GM23338 (cell line): ENCODE results near the gene IGF2BP1. TPM values are rescaled to one million over a fixed set of nuclear protein-coding genes. Genes with fewer than 3 reads are reported as not detected.

Source experiments
- ATAC-seq: fragments of 200-7000 bp; cut with Tn5 transposase; 3 replicates; pipeline ENCODE4 v1.9.1; 2020
- DNase-seq: peaks from one replicate; pipeline ENCODE4 v3.0.0-alpha.2; 2015; ENCODE audit warnings: low spot score
- H2AFZ ChIP-seq: fragments of 200-600 bp; sonication (generic); 2 replicates; pipeline ENCODE4 v1.8.0; 2016; ENCODE audit warnings: antibody characterized with exemption, mild to moderate bottlenecking, moderate library complexity
- H3F3A ChIP-seq: fragments of 200-600 bp; sonication (generic); replicated peaks from 2 replicates; pipeline ENCODE4 v1.8.0; 2017; ENCODE audit warnings: antibody characterized with exemption, mixed run types, low read depth
- H3K27ac ChIP-seq: fragments of 200-600 bp; sonication (generic); 2 replicates; pipeline ENCODE4 v1.6.1; 2016; ENCODE audit warnings: low read depth
- H3K27me3 ChIP-seq: fragments of 200-600 bp; sonication (generic); 2 replicates; pipeline ENCODE4 v1.8.0; 2016; ENCODE audit warnings: mild to moderate bottlenecking, mixed run types, moderate library complexity; ENCODE audit not compliant: insufficient read depth
- H3K36me3 ChIP-seq: fragments of 200-600 bp; sonication (generic); 2 replicates; pipeline ENCODE4 v1.8.0; 2016; ENCODE audit warnings: mild to moderate bottlenecking; ENCODE audit not compliant: insufficient read depth
- H3K4me1 ChIP-seq: fragments of 200-600 bp; sonication (generic); 2 replicates; pipeline ENCODE4 v1.8.0; 2016; ENCODE audit warnings: mild to moderate bottlenecking, moderate library complexity; ENCODE audit not compliant: insufficient read depth
- H3K4me2 ChIP-seq: fragments of 200-600 bp; sonication (generic); 2 replicates; pipeline ENCODE4 v1.7.1; 2017; ENCODE audit warnings: mixed run types
- H3K4me3 ChIP-seq: fragments of 200-600 bp; sonication (generic); 2 replicates; pipeline ENCODE4 v1.6.1; 2016; ENCODE audit warnings: mixed run types
- H3K79me2 ChIP-seq: fragments of 200-600 bp; sonication (generic); replicated peaks from 2 replicates; pipeline ENCODE4 v1.8.0; 2017; ENCODE audit warnings: mild to moderate bottlenecking; ENCODE audit not compliant: insufficient read depth
- H3K9me2 ChIP-seq: fragments of 200-600 bp; sonication (generic); 2 replicates; pipeline ENCODE4 v1.8.0; 2017; ENCODE audit not compliant: insufficient read depth
- H4K20me1 ChIP-seq: fragments of 200-600 bp; sonication (generic); replicated peaks from 2 replicates; pipeline ENCODE4 v1.8.0; 2017; ENCODE audit warnings: mild to moderate bottlenecking; ENCODE audit not compliant: insufficient read depth
- H3K27ac Mint-ChIP-seq: 2 replicates; pipeline ENCODE4 v1.8.0; 2020; ENCODE audit warnings: inconsistent platforms, mild to moderate bottlenecking, moderate library complexity, mixed read lengths
- H3K27me3 Mint-ChIP-seq: 3 replicates; pipeline ENCODE4 v1.8.0; 2022; ENCODE audit warnings: low read depth, mild to moderate bottlenecking, moderate library complexity, mixed read lengths, inconsistent platforms; ENCODE audit not compliant: insufficient read depth, poor library complexity
- H3K36me3 Mint-ChIP-seq: 3 replicates; pipeline ENCODE4 v1.8.0; 2021; ENCODE audit warnings: low read depth, mild to moderate bottlenecking, inconsistent platforms, moderate library complexity, mixed read lengths
- H3K4me1 Mint-ChIP-seq: 3 replicates; pipeline ENCODE4 v1.8.0; 2020; ENCODE audit warnings: mild to moderate bottlenecking, inconsistent platforms, mixed read lengths
- H3K4me3 Mint-ChIP-seq: 3 replicates; pipeline ENCODE4 v1.8.0; 2021; ENCODE audit warnings: moderate library complexity, mild to moderate bottlenecking, inconsistent platforms, mixed read lengths
- H3K9me3 Mint-ChIP-seq: 3 replicates; pipeline ENCODE4 v1.8.0; 2020; ENCODE audit warnings: moderate library complexity, mild to moderate bottlenecking, inconsistent platforms, mixed read lengths
- CREB1 ChIP-seq: fragments of 250-450 bp; sonication (Bioruptor Pico); IDR thresholded peaks from 2 replicates; pipeline ENCODE4 v1.5.0; 2020; ENCODE audit warnings: low read depth, mild to moderate bottlenecking, moderate library complexity
- EZH2 ChIP-seq: fragments of 200-600 bp; sonication (generic); IDR thresholded peaks from one replicate; pipeline ENCODE4 v1.8.0; 2017; ENCODE audit warnings: antibody characterized with exemption, mild to moderate bottlenecking, low read depth; ENCODE audit not compliant: unreplicated experiment
- EZH2phosphoT487 ChIP-seq: fragments of 200-600 bp; sonication (generic); IDR thresholded peaks from one replicate; pipeline ENCODE4 v1.8.1; 2018; ENCODE audit warnings: antibody characterized with exemption; ENCODE audit not compliant: unreplicated experiment
- JUNB ChIP-seq: IDR thresholded peaks from one replicate; pipeline ENCODE4 v1.6.1; 2016; ENCODE audit warnings: antibody characterized with exemption; ENCODE audit not compliant: unreplicated experiment
- NANOG ChIP-seq: IDR thresholded peaks from 2 replicates; pipeline ENCODE4 v1.6.1; 2016; ENCODE audit warnings: antibody characterized with exemption, borderline replicate concordance
- POLR2AphosphoS5 ChIP-seq: IDR thresholded peaks from 2 replicates; pipeline ENCODE4 v1.6.1; 2016; ENCODE audit warnings: antibody characterized with exemption, low read depth
- STAT1 ChIP-seq: IDR thresholded peaks from one replicate; pipeline ENCODE4 v1.6.1; 2016; ENCODE audit warnings: antibody characterized with exemption; ENCODE audit not compliant: unreplicated experiment
- ZNF114 ChIP-seq: fragments of 250-450 bp; sonication (Bioruptor Pico); IDR thresholded peaks from 2 replicates; pipeline ENCODE4 v1.5.0; 2020; ENCODE audit warnings: mild to moderate bottlenecking, moderate library complexity
- ZNF331 ChIP-seq: fragments of 250-450 bp; sonication (Bioruptor Pico); IDR thresholded peaks from 2 replicates; pipeline ENCODE4 v1.5.0; 2020; ENCODE audit warnings: low read depth, mild to moderate bottlenecking, moderate library complexity
- polyA plus RNA-seq: library from polyadenylated mRNA; unstranded; fragments of >200 nt; fragmentation: Nextera tagmentation; extraction: Ambion mirVana; gene quantifications from 2 replicates; pipeline ENCODE4 v1.2.1, GENCODE V29; 2016
- total RNA-seq: library from RNA; depleted of rRNA; stranded (reverse); fragments of >200 nt; shearing (Covaris generic); gene quantifications from 2 replicates; pipeline ENCODE4 v1.2.3, GENCODE V29; 2014
- TF ChIP-seq, protein P1 (sequence below): IDR thresholded peaks from one replicate; pipeline ENCODE4 v1.6.1; 2018; ENCODE audit warnings: antibody characterized with exemption; ENCODE audit not compliant: unreplicated experiment
- TF ChIP-seq, protein P2 (sequence below): IDR thresholded peaks from 2 replicates; pipeline ENCODE4 v1.6.1; 2016; ENCODE audit warnings: antibody characterized with exemption
- TF ChIP-seq, protein P3 (sequence below), 2 experiments: fragments of 200-600 bp in 1 of 2; sonication (generic) in 1 of 2; conservative IDR thresholded peaks; 2 replicates each; pipeline versions ENCODE4 v1.5.1 to v1.6.1; 2016 to 2017; ENCODE audit warnings: antibody characterized with exemption in 2 of 2, low read depth in 2 of 2, mild to moderate bottlenecking in 2 of 2, moderate library complexity in 1 of 2

Gene IGF2BP1
- total and polyA plus RNA-seq, 2 experiments from 2014 or later, result 68.6 to 249 TPM

DNA sequence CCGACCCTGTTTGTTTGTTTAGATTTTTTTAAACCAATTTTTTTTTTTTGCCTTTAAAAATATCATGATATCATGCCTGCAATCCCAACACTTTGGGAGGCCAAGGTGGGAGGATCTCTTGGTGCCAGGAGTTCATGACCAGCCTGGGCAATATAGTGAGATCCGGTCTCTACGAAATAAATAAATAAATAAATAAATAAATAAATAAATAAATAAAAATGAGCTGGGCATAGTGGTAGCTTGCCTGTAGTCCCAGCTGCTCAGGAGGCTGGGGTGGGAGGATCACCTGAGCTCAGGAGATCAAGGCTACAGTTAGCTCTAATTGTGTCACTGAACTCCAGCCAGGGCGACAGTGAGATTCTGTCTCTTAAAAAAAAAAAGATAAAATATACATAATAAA, 8.1 kb upstream of the IGF2BP1 start (continued):
- TF ChIP-seq, protein P1, sequence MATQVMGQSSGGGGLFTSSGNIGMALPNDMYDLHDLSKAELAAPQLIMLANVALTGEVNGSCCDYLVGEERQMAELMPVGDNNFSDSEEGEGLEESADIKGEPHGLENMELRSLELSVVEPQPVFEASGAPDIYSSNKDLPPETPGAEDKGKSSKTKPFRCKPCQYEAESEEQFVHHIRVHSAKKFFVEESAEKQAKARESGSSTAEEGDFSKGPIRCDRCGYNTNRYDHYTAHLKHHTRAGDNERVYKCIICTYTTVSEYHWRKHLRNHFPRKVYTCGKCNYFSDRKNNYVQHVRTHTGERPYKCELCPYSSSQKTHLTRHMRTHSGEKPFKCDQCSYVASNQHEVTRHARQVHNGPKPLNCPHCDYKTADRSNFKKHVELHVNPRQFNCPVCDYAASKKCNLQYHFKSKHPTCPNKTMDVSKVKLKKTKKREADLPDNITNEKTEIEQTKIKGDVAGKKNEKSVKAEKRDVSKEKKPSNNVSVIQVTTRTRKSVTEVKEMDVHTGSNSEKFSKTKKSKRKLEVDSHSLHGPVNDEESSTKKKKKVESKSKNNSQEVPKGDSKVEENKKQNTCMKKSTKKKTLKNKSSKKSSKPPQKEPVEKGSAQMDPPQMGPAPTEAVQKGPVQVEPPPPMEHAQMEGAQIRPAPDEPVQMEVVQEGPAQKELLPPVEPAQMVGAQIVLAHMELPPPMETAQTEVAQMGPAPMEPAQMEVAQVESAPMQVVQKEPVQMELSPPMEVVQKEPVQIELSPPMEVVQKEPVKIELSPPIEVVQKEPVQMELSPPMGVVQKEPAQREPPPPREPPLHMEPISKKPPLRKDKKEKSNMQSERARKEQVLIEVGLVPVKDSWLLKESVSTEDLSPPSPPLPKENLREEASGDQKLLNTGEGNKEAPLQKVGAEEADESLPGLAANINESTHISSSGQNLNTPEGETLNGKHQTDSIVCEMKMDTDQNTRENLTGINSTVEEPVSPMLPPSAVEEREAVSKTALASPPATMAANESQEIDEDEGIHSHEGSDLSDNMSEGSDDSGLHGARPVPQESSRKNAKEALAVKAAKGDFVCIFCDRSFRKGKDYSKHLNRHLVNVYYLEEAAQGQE, result no peak
- TF ChIP-seq EZH2 (no peak), NANOG (no peak), STAT1 (no peak), ZNF331 (no peak), ZNF114 (no peak), JUNB (no peak)
- TF ChIP-seq, protein P2, sequence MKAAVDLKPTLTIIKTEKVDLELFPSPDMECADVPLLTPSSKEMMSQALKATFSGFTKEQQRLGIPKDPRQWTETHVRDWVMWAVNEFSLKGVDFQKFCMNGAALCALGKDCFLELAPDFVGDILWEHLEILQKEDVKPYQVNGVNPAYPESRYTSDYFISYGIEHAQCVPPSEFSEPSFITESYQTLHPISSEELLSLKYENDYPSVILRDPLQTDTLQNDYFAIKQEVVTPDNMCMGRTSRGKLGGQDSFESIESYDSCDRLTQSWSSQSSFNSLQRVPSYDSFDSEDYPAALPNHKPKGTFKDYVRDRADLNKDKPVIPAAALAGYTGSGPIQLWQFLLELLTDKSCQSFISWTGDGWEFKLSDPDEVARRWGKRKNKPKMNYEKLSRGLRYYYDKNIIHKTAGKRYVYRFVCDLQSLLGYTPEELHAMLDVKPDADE, result no peak
- TF ChIP-seq, protein P3, sequence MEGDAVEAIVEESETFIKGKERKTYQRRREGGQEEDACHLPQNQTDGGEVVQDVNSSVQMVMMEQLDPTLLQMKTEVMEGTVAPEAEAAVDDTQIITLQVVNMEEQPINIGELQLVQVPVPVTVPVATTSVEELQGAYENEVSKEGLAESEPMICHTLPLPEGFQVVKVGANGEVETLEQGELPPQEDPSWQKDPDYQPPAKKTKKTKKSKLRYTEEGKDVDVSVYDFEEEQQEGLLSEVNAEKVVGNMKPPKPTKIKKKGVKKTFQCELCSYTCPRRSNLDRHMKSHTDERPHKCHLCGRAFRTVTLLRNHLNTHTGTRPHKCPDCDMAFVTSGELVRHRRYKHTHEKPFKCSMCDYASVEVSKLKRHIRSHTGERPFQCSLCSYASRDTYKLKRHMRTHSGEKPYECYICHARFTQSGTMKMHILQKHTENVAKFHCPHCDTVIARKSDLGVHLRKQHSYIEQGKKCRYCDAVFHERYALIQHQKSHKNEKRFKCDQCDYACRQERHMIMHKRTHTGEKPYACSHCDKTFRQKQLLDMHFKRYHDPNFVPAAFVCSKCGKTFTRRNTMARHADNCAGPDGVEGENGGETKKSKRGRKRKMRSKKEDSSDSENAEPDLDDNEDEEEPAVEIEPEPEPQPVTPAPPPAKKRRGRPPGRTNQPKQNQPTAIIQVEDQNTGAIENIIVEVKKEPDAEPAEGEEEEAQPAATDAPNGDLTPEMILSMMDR (conservative IDR thresholded peaks at IDR 0.05; ENCODE audit: low read depth in 2 of 2), result no peak

DNA sequence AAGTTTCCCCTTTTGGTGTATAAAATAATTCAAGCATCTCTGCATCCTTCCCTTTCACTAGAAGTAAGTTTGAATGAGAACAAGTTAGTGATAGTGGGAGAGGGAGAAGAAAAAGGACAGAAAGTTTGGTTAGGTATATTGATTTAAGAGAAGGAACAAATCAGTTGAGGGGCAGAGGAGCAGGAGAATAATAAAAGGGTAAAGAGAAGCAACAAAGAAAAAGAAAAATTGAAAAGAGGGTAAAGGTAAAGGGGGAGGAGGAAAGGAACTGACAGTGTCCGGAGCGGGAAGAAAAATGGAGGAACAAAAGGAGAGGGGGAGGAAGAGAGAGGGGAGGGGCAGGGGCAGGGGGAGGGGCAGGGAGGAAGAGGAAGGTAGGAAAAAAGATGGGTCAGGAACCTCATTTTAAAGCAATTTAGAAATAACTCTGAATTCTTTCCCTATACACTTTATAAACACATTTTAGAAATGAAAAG, 6.3 kb upstream of the IGF2BP1 start:
- H3K27me3 ChIP-seq, result no peaks in the 10 kb centered on the region
- H3K36me3 ChIP-seq, result no peaks in the 10 kb centered on the region
- H3K36me3 Mint-ChIP-seq, result peaks cover 4% of the 10 kb centered on the region; the same call in 1 of the 3 replicates
- no peaks in the 10 kb centered on the region for H4K20me1 ChIP-seq
- peaks cover 48% of the 10 kb centered on the region for H3K4me1 Mint-ChIP-seq
- ATAC-seq (no peak), DNase-seq (peak; percentile 63)
- H3K4me3 Mint-ChIP-seq, result peak overlapping the region; percentile 58
- no peaks in the 10 kb centered on the region for H3K9me3 Mint-ChIP-seq
- peak overlapping the region; percentile 73 for H3K4me2 ChIP-seq
- peak overlapping the region; percentile 41 for H3K27ac ChIP-seq
- H3K27me3 Mint-ChIP-seq, result peaks cover 10% of the 10 kb centered on the region
- peaks cover 6% of the 10 kb centered on the region; the same call in 1 of the 2 replicates for H3F3A ChIP-seq
- H3K79me2 ChIP-seq, result no peaks in the 10 kb centered on the region
- H3K9me2 ChIP-seq, result no peaks in the 10 kb centered on the region
- H3K27ac Mint-ChIP-seq, result peak overlapping the region; percentile 41
- H3K4me3 ChIP-seq, result peak overlapping the region; percentile 48
- H2AFZ ChIP-seq, result no peak overlapping the region
- peaks cover 45% of the 10 kb centered on the region for H3K4me1 ChIP-seq
- no peak for TF ChIP-seq ZNF114
- TF ChIP-seq, protein P3 (conservative IDR thresholded peaks at IDR 0.05; ENCODE audit: low read depth in 2 of 2), result no peak
- no peak for TF ChIP-seq POLR2AphosphoS5
- TF ChIP-seq CREB1, result no peak
- TF ChIP-seq, protein P1, result no peak
- TF ChIP-seq EZH2phosphoT487, result no peak
